ENCODE results near the gene ZCCHC3. TPM values are rescaled to one million over a fixed set of nuclear protein-coding genes. Genes with fewer than 3 reads are reported as not detected.

Gene ZCCHC3
- total and polyA plus RNA-seq, 4 donors, result 10.4 to 27.8 (median 13.6) TPM

GRCh38 chr20:301886-302848 lies 4.8 kb downstream of the ZCCHC3 start:
- peak overlapping the region in 1 of 2 donors; percentile 34 for H3K9ac ChIP-seq (ENCODE audit: insufficient read depth in 1 of 2, low read length in 2 of 2)
- H3K4me1 ChIP-seq (ENCODE audit: control insufficient read depth in 5 of 5, insufficient read depth in 5 of 5, low read length in 5 of 5), result peaks cover 16 to 39% (median 27%) of the 10 kb centered on the region in 5 donors
- DNase-seq (no peak), ATAC-seq (ENCODE audit: insufficient read depth, low FRiP score) (no peak)
- no peaks in the 10 kb centered on the region for H3K9me3 ChIP-seq (ENCODE audit: control insufficient read depth in 4 of 4, insufficient read depth in 3 of 4, low read length in 3 of 4)
- H3K27me3 ChIP-seq (ENCODE audit: control insufficient read depth in 3 of 3, insufficient read depth in 3 of 3, low read length in 2 of 3), result no peaks in the 10 kb centered on the region
- H3K4me3 ChIP-seq, result no peak overlapping the region
- no peak for TF ChIP-seq CTCF (IDR thresholded peaks at IDR 0.05; ENCODE audit: control extremely low read depth, extremely low read depth)
- H3K36me3 ChIP-seq (ENCODE audit: control insufficient read depth in 4 of 4, insufficient read depth in 4 of 4, low read length in 4 of 4), result peaks cover 0 to 6% (median 6%) of the 10 kb centered on the region in 4 donors
- no peak overlapping the region for H3K27ac ChIP-seq (ENCODE audit: low read depth in 1 of 2, low read length in 1 of 2)
- 79 to 88% methylated on average over 13 of the region's 13 CpGs for WGBS, 2 donors

GRCh38 chr20:305745-306144 lies 8.4 kb downstream of the ZCCHC3 start:
- Histone ChIP-seq H3K4me3 (no peak overlapping the region), H3K27me3 (ENCODE audit: control insufficient read depth in 3 of 3, insufficient read depth in 3 of 3, low read length in 2 of 3) (no peaks in the 10 kb centered on the region), H3K27ac (ENCODE audit: low read depth in 1 of 2, low read length in 1 of 2) (no peak overlapping the region), H3K36me3 (ENCODE audit: control insufficient read depth in 4 of 4, insufficient read depth in 4 of 4, low read length in 4 of 4) (peaks cover 0 to 6% (median 2%) of the 10 kb centered on the region in 4 donors), H3K9ac (ENCODE audit: insufficient read depth in 1 of 2, low read length in 2 of 2) (no peak overlapping the region), H3K4me1 (ENCODE audit: control insufficient read depth in 5 of 5, insufficient read depth in 5 of 5, low read length in 5 of 5) (peaks cover 9 to 38% (median 19%) of the 10 kb centered on the region in 5 donors), H3K9me3 (ENCODE audit: control insufficient read depth in 4 of 4, insufficient read depth in 3 of 4, low read length in 3 of 4) (no peaks in the 10 kb centered on the region)
- ATAC-seq (ENCODE audit: insufficient read depth, low FRiP score), result no peak
- no peak for DNase-seq
- TF ChIP-seq CTCF (IDR thresholded peaks at IDR 0.05; ENCODE audit: control extremely low read depth, extremely low read depth), result no peak
- WGBS, 2 donors, result 82 to 88% methylated on average over 11 of the region's 11 CpGs

- Histone ChIP-seq H3K9ac (ENCODE audit: insufficient read depth in 1 of 2, low read length in 2 of 2) (peak overlapping the region in 1 of 2 donors; percentile 92), H3K36me3 (ENCODE audit: control insufficient read depth in 4 of 4, insufficient read depth in 4 of 4, low read length in 4 of 4) (no peaks in the 10 kb centered on the region), H3K4me3 (no peak overlapping the region), H3K4me1 (ENCODE audit: control insufficient read depth in 5 of 5, insufficient read depth in 5 of 5, low read length in 5 of 5) (peaks cover 0 to 34% (median 8%) of the 10 kb centered on the region in 5 donors), H3K27me3 (ENCODE audit: control insufficient read depth in 3 of 3, insufficient read depth in 3 of 3, low read length in 2 of 3) (no peaks in the 10 kb centered on the region), H3K27ac (ENCODE audit: low read depth in 1 of 2, low read length in 1 of 2) (peak overlapping the region in 1 of 2 donors; percentile 71), H3K9me3 (ENCODE audit: control insufficient read depth in 4 of 4, insufficient read depth in 3 of 4, low read length in 3 of 4) (no peaks in the 10 kb centered on the region)
- 67 to 70% methylated on average over 7 of the region's 7 CpGs for WGBS, 2 donors
- ATAC-seq (ENCODE audit: insufficient read depth, low FRiP score) (no peak), DNase-seq (no peak)
- no peak for TF ChIP-seq CTCF (IDR thresholded peaks at IDR 0.05; ENCODE audit: control extremely low read depth, extremely low read depth)
Observed at GRCh38 chr20:308427-309038, 11.2 kb downstream of the ZCCHC3 start.
